ENCODE measurements around the gene UGT1A8.

UGT1A8 gene

DNA sequence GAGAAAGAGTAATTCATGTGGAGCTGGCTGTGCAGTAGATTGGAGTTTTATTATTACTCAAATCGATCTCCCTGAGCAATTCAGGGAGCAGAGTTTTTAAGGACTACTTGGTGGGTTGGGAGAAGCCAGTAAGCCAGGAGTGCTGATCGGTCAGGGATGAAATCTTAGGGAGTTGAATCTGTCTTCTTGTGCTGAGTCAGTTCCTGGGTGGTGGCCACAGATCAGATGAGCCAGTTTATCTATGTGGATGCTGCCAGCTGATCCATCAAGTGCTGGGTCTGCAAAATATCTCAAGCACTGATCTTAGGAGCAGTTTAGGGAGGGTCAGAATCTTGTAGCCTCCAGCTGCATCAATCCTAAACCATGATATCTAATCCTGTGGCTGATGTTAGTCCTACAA lies 17.0 kb upstream of the UGT1A8 start:
- H3K27me3 ChIP-seq (ENCODE audit: insufficient read depth, poor library complexity, severe bottlenecking) = peaks cover 3% of the 10 kb centered on the region
- DNase-seq (ENCODE audit: low read depth in 1 of 2, low spot score in 1 of 2) = no peak

GRCh38 chr2:233602076-233602475 lies 15.4 kb upstream of the UGT1A8 start:
- TF ChIP-seq, protein P1, sequence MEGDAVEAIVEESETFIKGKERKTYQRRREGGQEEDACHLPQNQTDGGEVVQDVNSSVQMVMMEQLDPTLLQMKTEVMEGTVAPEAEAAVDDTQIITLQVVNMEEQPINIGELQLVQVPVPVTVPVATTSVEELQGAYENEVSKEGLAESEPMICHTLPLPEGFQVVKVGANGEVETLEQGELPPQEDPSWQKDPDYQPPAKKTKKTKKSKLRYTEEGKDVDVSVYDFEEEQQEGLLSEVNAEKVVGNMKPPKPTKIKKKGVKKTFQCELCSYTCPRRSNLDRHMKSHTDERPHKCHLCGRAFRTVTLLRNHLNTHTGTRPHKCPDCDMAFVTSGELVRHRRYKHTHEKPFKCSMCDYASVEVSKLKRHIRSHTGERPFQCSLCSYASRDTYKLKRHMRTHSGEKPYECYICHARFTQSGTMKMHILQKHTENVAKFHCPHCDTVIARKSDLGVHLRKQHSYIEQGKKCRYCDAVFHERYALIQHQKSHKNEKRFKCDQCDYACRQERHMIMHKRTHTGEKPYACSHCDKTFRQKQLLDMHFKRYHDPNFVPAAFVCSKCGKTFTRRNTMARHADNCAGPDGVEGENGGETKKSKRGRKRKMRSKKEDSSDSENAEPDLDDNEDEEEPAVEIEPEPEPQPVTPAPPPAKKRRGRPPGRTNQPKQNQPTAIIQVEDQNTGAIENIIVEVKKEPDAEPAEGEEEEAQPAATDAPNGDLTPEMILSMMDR (IDR thresholded peaks at IDR 0.05; ENCODE audit: insufficient read depth, low read length) = no peak
- no peak for TF ChIP-seq POLR2AphosphoS5 (IDR thresholded peaks at IDR 0.05; ENCODE audit: low read depth)
- no peak for TF ChIP-seq REST (IDR thresholded peaks at IDR 0.05; ENCODE audit: insufficient replicate concordance, low read depth)
- TF ChIP-seq GABPA (IDR thresholded peaks at IDR 0.05; ENCODE audit: low read depth) = no peak
- TF ChIP-seq SPI1 (IDR thresholded peaks at IDR 0.05; ENCODE audit: borderline replicate concordance, low read depth) = no peak
- DNase-seq (ENCODE audit: low read depth in 1 of 2, low spot score in 1 of 2) = no peak
- Histone ChIP-seq H3K27me3 (ENCODE audit: insufficient read depth, poor library complexity, severe bottlenecking) (peaks cover 3% of the 10 kb centered on the region), H3K27ac (replicated peaks) (no peak overlapping the region), H3K4me3 (replicated peaks; ENCODE audit: insufficient read depth, low read length) (no peak overlapping the region)

More for the DNA sequence above, 17.0 kb upstream of the UGT1A8 start:
- H3K27ac ChIP-seq (replicated peaks) = no peak overlapping the region
- no peak overlapping the region for H3K4me3 ChIP-seq (replicated peaks; ENCODE audit: insufficient read depth, low read length)
- no peak for TF ChIP-seq REST (IDR thresholded peaks at IDR 0.05; ENCODE audit: insufficient replicate concordance, low read depth)
- no peak for TF ChIP-seq POLR2AphosphoS5 (IDR thresholded peaks at IDR 0.05; ENCODE audit: low read depth)
- no peak for TF ChIP-seq SPI1 (IDR thresholded peaks at IDR 0.05; ENCODE audit: borderline replicate concordance, low read depth)
- TF ChIP-seq GABPA (IDR thresholded peaks at IDR 0.05; ENCODE audit: low read depth) = no peak
- TF ChIP-seq, protein P1 (IDR thresholded peaks at IDR 0.05; ENCODE audit: insufficient read depth, low read length) = no peak

- Histone ChIP-seq H3K4me3 (replicated peaks; ENCODE audit: insufficient read depth, low read length) (no peak overlapping the region), H3K27me3 (ENCODE audit: insufficient read depth, poor library complexity, severe bottlenecking) (peaks cover 3% of the 10 kb centered on the region), H3K27ac (replicated peaks) (no peak overlapping the region)
- TF ChIP-seq POLR2AphosphoS5 (IDR thresholded peaks at IDR 0.05; ENCODE audit: low read depth) (no peak), REST (IDR thresholded peaks at IDR 0.05; ENCODE audit: insufficient replicate concordance, low read depth) (no peak), GABPA (IDR thresholded peaks at IDR 0.05; ENCODE audit: low read depth) (no peak)
- no peak for DNase-seq (ENCODE audit: low read depth in 1 of 2, low spot score in 1 of 2)
These were observed 13.9 kb upstream of the UGT1A8 start for GRCh38 chr2:233603520-233603919.

Measured in HL-60 (cell line).